Upper lobe of right lung (tissue), 1 donor: ENCODE results near the gene ZNF597. TPM values are rescaled to one million over a fixed set of nuclear protein-coding genes. Genes with fewer than 3 reads are reported as not detected.

ENCODE experiments used
- ATAC-seq: fragments of 200-7000 bp; cut with Tn5 transposase; one replicate; pipeline ENCODE4 v1.9.1; 2020; ENCODE audit warnings: mild to moderate bottlenecking, moderate library complexity
- DNase-seq: peaks from one replicate; pipeline ENCODE4 v3.0.0-alpha.2; 2020
- H3K27ac ChIP-seq: fragments of 200-600 bp; one replicate; pipeline ENCODE4 v1.8.0; 2022
- H3K27me3 ChIP-seq: fragments of 200-600 bp; one replicate; pipeline ENCODE4 v1.8.0; 2022; ENCODE audit warnings: mild to moderate bottlenecking
- H3K36me3 ChIP-seq: fragments of 200-600 bp; one replicate; pipeline ENCODE4 v1.8.0; 2022
- H3K4me1 ChIP-seq: fragments of 200-600 bp; one replicate; pipeline ENCODE4 v1.8.0; 2022
- H3K4me3 ChIP-seq: fragments of 200-600 bp; one replicate; pipeline ENCODE4 v1.8.0; 2022; ENCODE audit warnings: mild to moderate bottlenecking
- H3K9me3 ChIP-seq: fragments of 200-600 bp; one replicate; pipeline ENCODE4 v1.8.0; 2022
- CTCF ChIP-seq: fragments of 200-600 bp; IDR thresholded peaks from one replicate; pipeline ENCODE4 v1.8.0; 2022; ENCODE audit warnings: antibody characterized with exemption
- intact Hi-C: fragments of 100-400 bp; cut with DNase I; formaldehyde crosslinking; loops from one replicate; pipeline ENCODE4 v1.11.0; 2022
- long read RNA-seq: library from polyadenylated mRNA; unstranded; transcript quantifications from one replicate; pipeline ENCODE4 v2.0.0, GENCODE V29; 2021
- total RNA-seq: library from RNA; stranded (reverse); fragmentation: NEBNext Ultra II Directional; extraction: Animal tissue kit (Norgen Biotek cat#: 25700); gene quantifications from one replicate; pipeline ENCODE4 v1.2.1, GENCODE V29; 2021
- donor health status: DM: no; HTN: yes; CAD: no; lungs with severe emphysema.

ZNF597 gene
- total RNA-seq = 5.1 TPM
- long read RNA-seq, full-length matches to known transcripts = 12 of 15 reads
- long read RNA-seq, partial matches to known transcripts = 0 of 15 reads
- long read RNA-seq, other reads (novel, unspliced or antisense) = 3 of 15 reads

GRCh38 chr16:3443108-3444031, at the start of gene ZNF597, which contains the start of gene NAA60:
TSS of gene ZNF597 (minus strand) at chr16:3443504. CDS start at chr16:3443153, 351 bp downstream.
TSS of gene NAA60 (plus strand) at chr16:3443680. CDS start at chr16:3476228, 32,548 bp downstream.
- Histone ChIP-seq H3K4me3 (peak within 1 kb of the TSS; percentile 63), H3K27ac (peak within 1 kb of the TSS; percentile 85), H3K27me3 (no peaks in the 10 kb centered on the region), H3K9me3 (peaks cover 6% of the 10 kb centered on the region), H3K36me3 (peaks cover 4% of the 10 kb centered on the region), H3K4me1 (no peaks in the 10 kb centered on the region)
- TF ChIP-seq CTCF = no peak
- DNase-seq = peak; percentile 88
- intact Hi-C loops = no loop called here
- peak; percentile 97 for ATAC-seq

- intact Hi-C loops = no loop called here
- TF ChIP-seq CTCF = no peak
- no peaks in the 10 kb centered on the region for H3K4me1 ChIP-seq
- no peak overlapping the region for H3K4me3 ChIP-seq
- H3K27me3 ChIP-seq = no peaks in the 10 kb centered on the region
- no peak for DNase-seq
- no peaks in the 10 kb centered on the region for H3K9me3 ChIP-seq
- no peak overlapping the region for H3K27ac ChIP-seq
- no peaks in the 10 kb centered on the region for H3K36me3 ChIP-seq
- ATAC-seq = no peak
These were observed 49.1 kb upstream of the ZNF597 start for GRCh38 chr16:3492356-3492755.

GRCh38 chr16:3490911-3491629, 47.8 kb upstream of the ZNF597 start:
- H3K4me1 ChIP-seq = no peaks in the 10 kb centered on the region
- H3K27ac ChIP-seq = no peak overlapping the region
- no peak overlapping the region for H3K4me3 ChIP-seq
- intact Hi-C loops = no loop called here
- no peak for TF ChIP-seq CTCF
- ATAC-seq = peak; percentile 8
- peaks cover 9% of the 10 kb centered on the region for H3K36me3 ChIP-seq
- H3K27me3 ChIP-seq = no peaks in the 10 kb centered on the region
- H3K9me3 ChIP-seq = no peaks in the 10 kb centered on the region
- no peak for DNase-seq

- H3K27me3 ChIP-seq = no peaks in the 10 kb centered on the region
- ATAC-seq (no peak), DNase-seq (no peak)
- TF ChIP-seq CTCF = no peak
- peaks cover 32% of the 10 kb centered on the region for H3K36me3 ChIP-seq
- no peak overlapping the region for H3K4me3 ChIP-seq
- no peak overlapping the region for H3K27ac ChIP-seq
- H3K4me1 ChIP-seq = no peaks in the 10 kb centered on the region
- intact Hi-C loops = no loop called here
- no peaks in the 10 kb centered on the region for H3K9me3 ChIP-seq
These were observed 45.5 kb upstream of the ZNF597 start for GRCh38 chr16:3488801-3489200.

- H3K4me1 ChIP-seq = no peaks in the 10 kb centered on the region
- H3K27ac ChIP-seq = no peak overlapping the region
- H3K36me3 ChIP-seq = peaks cover 42% of the 10 kb centered on the region
- intact Hi-C loops = no loop called here
- TF ChIP-seq CTCF = no peak
- H3K27me3 ChIP-seq = no peaks in the 10 kb centered on the region
- ATAC-seq = peak; percentile 3
- no peak overlapping the region for H3K4me3 ChIP-seq
- no peaks in the 10 kb centered on the region for H3K9me3 ChIP-seq
- no peak for DNase-seq
These were observed 44.5 kb upstream of the ZNF597 start for GRCh38 chr16:3487521-3488410.
